ENCODE data around the gene CLDN11.

GRCh38 chr3:170440344-170440743 is 21.7 kb downstream of the CLDN11 start:
- TF ChIP-seq RAD21 (IDR thresholded peaks at IDR 0.05; ENCODE audit: low read depth) (no peak), CEBPB (IDR thresholded peaks at IDR 0.05; ENCODE audit: low read depth) (no peak), EZH2 (IDR thresholded peaks at IDR 0.05) (no peak), ZFX (IDR thresholded peaks at IDR 0.05) (no peak), POLR2A (IDR thresholded peaks at IDR 0.05; ENCODE audit: borderline replicate concordance, extremely low read depth, insufficient read depth, insufficient read length) (no peak), SRF (IDR thresholded peaks at IDR 0.05; ENCODE audit: low read depth) (no peak), SIN3A (IDR thresholded peaks at IDR 0.05; ENCODE audit: low read depth) (no peak)
- TF ChIP-seq, protein P1, sequence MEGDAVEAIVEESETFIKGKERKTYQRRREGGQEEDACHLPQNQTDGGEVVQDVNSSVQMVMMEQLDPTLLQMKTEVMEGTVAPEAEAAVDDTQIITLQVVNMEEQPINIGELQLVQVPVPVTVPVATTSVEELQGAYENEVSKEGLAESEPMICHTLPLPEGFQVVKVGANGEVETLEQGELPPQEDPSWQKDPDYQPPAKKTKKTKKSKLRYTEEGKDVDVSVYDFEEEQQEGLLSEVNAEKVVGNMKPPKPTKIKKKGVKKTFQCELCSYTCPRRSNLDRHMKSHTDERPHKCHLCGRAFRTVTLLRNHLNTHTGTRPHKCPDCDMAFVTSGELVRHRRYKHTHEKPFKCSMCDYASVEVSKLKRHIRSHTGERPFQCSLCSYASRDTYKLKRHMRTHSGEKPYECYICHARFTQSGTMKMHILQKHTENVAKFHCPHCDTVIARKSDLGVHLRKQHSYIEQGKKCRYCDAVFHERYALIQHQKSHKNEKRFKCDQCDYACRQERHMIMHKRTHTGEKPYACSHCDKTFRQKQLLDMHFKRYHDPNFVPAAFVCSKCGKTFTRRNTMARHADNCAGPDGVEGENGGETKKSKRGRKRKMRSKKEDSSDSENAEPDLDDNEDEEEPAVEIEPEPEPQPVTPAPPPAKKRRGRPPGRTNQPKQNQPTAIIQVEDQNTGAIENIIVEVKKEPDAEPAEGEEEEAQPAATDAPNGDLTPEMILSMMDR (IDR thresholded peaks at IDR 0.05 in 2 of 3, conservative IDR thresholded peaks at IDR 0.05 in 1 of 3; ENCODE audit: borderline replicate concordance in 1 of 3, insufficient read depth in 1 of 3, low read depth in 2 of 3, low read length in 2 of 3) = no peak

Measured in HCT116 (cell line).